Osteoblast (primary cell): ENCODE data around the gene TUB. TPM values are rescaled to one million over a fixed set of nuclear protein-coding genes. Genes with fewer than 3 reads are reported as not detected.

Source experiments
- DNase-seq: peaks from one replicate; pipeline ENCODE4 v3.0.0; 2011; ENCODE audit warnings: low spot score, mixed read lengths; ENCODE audit not compliant: insufficient read length; ENCODE audit errors: missing footprints
- H2AFZ ChIP-seq: 2 replicates; pipeline ENCODE4 v1.6.0; 2011; ENCODE audit warnings: mild to moderate bottlenecking, low read length
- H3K27ac ChIP-seq: 2 replicates; pipeline ENCODE4 v1.5.1; 2011; ENCODE audit warnings: mild to moderate bottlenecking, low read depth, low read length, moderate library complexity
- H3K27me3 ChIP-seq: 2 replicates; pipeline ENCODE4 v1.6.0; 2012; ENCODE audit warnings: mild to moderate bottlenecking, control low read depth, inconsistent platforms, low read length, moderate library complexity; ENCODE audit not compliant: insufficient read depth
- H3K36me3 ChIP-seq: 2 replicates; pipeline ENCODE4 v1.5.1; 2011; ENCODE audit warnings: mild to moderate bottlenecking, low read length, control low read depth, moderate library complexity; ENCODE audit not compliant: insufficient read depth
- H3K4me1 ChIP-seq: 2 replicates; pipeline ENCODE4 v1.5.1; 2011; ENCODE audit warnings: mild to moderate bottlenecking, low read length, control low read depth, moderate library complexity; ENCODE audit not compliant: insufficient read depth
- H3K4me2 ChIP-seq: 2 replicates; pipeline ENCODE4 v1.6.0; 2011; ENCODE audit warnings: mild to moderate bottlenecking, low read length; ENCODE audit not compliant: insufficient read depth
- H3K4me3 ChIP-seq: fragments of 200-600 bp; sonication (generic); 3 replicates; pipeline ENCODE4 v1.5.1; 2012; ENCODE audit warnings: mild to moderate bottlenecking, low read length, inconsistent platforms; ENCODE audit not compliant: insufficient read depth
- H3K79me2 ChIP-seq: 2 replicates; pipeline ENCODE4 v1.6.0; 2012; ENCODE audit warnings: mild to moderate bottlenecking, low read length, control low read depth, inconsistent platforms; ENCODE audit not compliant: insufficient read depth
- H3K9me3 ChIP-seq: 2 replicates; pipeline ENCODE4 v1.5.1; 2011; ENCODE audit warnings: low read depth, low read length, control low read depth
- H4K20me1 ChIP-seq: 2 replicates; pipeline ENCODE4 v1.6.0; 2012; ENCODE audit warnings: mild to moderate bottlenecking, low read length, control low read depth; ENCODE audit not compliant: insufficient read depth
- total RNA-seq: library from RNA; depleted of rRNA; stranded (reverse); fragments of >200 nt; gene quantifications from 2 replicates; pipeline ENCODE4 v1.2.3, GENCODE V29; 2012
- TF ChIP-seq, protein P1 (sequence below): IDR thresholded peaks from 2 replicates; pipeline ENCODE4 v1.5.1; 2011; ENCODE audit warnings: mild to moderate bottlenecking, low read depth, low read length, moderate library complexity; ENCODE audit errors: extremely low read depth

TUB gene
- total RNA-seq, 1 donor: 23.5 TPM

DNA sequence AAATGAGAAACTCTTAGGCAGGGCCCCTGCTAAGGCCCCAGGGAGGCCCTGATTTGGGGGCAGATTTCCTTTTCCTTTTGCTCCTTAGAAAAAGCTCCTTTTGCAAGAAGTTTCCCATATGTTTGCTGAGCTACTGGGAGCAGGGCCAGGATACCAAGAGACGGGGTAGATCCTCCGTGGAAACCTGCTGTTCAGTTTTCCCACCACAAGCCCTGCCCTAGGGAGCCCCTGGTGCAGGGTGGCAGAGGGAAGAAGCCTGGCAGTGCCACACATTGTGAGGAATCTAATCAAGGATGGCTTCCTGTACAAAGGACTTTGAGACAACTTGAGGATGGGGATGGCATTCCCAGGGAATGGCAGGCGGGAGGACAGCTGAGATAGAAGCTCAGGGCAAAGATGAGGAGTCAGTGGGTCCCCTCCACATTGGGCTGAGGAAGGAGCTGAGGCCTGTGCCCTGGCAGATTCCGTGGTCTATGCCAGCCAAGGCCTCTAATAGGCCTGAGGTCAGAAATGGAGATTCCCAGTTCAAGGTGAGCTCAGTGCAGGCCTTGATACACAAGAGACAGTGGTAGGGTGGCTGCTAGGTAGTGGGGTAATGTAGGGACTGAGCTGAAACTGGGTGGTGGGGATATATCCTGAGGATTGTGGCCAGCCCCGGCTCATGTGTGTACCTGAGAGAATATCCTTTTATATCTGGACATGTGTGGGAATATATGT, 15.0 kb downstream of the TUB start:
- H3K9me3 ChIP-seq: no peaks in the 10 kb centered on the region
- peaks cover 18% of the 10 kb centered on the region for H4K20me1 ChIP-seq
- no peaks in the 10 kb centered on the region for H3K27me3 ChIP-seq
- H3K36me3 ChIP-seq: peaks cover 25% of the 10 kb centered on the region
- H3K79me2 ChIP-seq: no peaks in the 10 kb centered on the region
- peaks cover 23% of the 10 kb centered on the region for H3K4me1 ChIP-seq
- DNase-seq: peak; percentile 45
- H3K27ac ChIP-seq: no peak overlapping the region
- no peak overlapping the region for H3K4me2 ChIP-seq
- H2AFZ ChIP-seq: no peak overlapping the region
- no peak overlapping the region for H3K4me3 ChIP-seq
- TF ChIP-seq, protein P1, sequence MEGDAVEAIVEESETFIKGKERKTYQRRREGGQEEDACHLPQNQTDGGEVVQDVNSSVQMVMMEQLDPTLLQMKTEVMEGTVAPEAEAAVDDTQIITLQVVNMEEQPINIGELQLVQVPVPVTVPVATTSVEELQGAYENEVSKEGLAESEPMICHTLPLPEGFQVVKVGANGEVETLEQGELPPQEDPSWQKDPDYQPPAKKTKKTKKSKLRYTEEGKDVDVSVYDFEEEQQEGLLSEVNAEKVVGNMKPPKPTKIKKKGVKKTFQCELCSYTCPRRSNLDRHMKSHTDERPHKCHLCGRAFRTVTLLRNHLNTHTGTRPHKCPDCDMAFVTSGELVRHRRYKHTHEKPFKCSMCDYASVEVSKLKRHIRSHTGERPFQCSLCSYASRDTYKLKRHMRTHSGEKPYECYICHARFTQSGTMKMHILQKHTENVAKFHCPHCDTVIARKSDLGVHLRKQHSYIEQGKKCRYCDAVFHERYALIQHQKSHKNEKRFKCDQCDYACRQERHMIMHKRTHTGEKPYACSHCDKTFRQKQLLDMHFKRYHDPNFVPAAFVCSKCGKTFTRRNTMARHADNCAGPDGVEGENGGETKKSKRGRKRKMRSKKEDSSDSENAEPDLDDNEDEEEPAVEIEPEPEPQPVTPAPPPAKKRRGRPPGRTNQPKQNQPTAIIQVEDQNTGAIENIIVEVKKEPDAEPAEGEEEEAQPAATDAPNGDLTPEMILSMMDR: no peak

DNA sequence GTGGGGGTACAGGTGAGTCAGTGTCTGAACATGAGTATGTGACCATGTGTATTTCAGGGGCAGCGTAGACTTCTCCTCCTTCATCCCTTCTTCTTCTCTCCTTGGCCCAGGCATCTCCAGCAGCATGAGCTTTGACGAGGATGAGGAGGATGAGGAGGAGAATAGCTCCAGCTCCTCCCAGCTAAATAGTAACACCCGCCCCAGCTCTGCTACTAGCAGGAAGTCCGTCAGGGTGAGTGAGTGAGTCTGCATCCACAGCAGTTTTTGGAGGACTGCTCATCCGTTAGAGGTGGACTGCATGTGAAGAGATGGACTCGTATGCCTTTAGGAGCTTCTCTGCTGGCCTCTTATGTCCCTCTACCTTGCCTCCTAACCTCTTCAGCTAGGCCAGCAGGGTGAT, 15.6 kb downstream of the TUB start:
- no peak overlapping the region for H3K4me2 ChIP-seq
- H3K4me1 ChIP-seq: peaks cover 23% of the 10 kb centered on the region
- TF ChIP-seq, protein P1: no peak
- H3K4me3 ChIP-seq: no peak overlapping the region
- H3K9me3 ChIP-seq: no peaks in the 10 kb centered on the region
- no peak overlapping the region for H2AFZ ChIP-seq
- H4K20me1 ChIP-seq: peaks cover 15% of the 10 kb centered on the region
- no peaks in the 10 kb centered on the region for H3K27me3 ChIP-seq
- DNase-seq: peak; percentile 66
- H3K27ac ChIP-seq: no peak overlapping the region
- H3K36me3 ChIP-seq: peaks cover 28% of the 10 kb centered on the region
- no peaks in the 10 kb centered on the region for H3K79me2 ChIP-seq

DNA sequence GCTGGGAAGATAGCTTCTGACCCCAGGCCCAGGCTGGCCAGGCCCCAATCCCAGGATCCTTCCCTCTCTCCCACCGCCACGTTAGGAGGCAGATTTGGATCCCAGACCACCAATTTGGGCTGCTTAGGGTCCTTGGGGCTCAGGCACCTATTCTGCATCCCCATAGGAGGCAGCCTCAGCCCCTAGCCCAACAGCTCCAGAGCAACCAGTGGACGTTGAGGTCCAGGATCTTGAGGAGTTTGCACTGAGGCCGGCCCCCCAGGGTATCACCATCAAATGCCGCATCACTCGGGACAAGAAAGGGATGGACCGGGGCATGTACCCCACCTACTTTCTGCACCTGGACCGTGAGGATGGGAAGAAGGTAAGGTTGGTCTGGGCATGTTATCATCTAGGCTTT, 16.1 kb downstream of the TUB start:
- Histone ChIP-seq H3K4me3 (no peak overlapping the region), H3K9me3 (no peaks in the 10 kb centered on the region), H3K36me3 (peaks cover 32% of the 10 kb centered on the region), H4K20me1 (peaks cover 15% of the 10 kb centered on the region), H3K27me3 (no peaks in the 10 kb centered on the region), H3K79me2 (no peaks in the 10 kb centered on the region), H2AFZ (no peak overlapping the region), H3K4me2 (no peak overlapping the region), H3K27ac (no peak overlapping the region), H3K4me1 (peaks cover 23% of the 10 kb centered on the region)
- TF ChIP-seq, protein P1: no peak
- DNase-seq: no peak

DNA sequence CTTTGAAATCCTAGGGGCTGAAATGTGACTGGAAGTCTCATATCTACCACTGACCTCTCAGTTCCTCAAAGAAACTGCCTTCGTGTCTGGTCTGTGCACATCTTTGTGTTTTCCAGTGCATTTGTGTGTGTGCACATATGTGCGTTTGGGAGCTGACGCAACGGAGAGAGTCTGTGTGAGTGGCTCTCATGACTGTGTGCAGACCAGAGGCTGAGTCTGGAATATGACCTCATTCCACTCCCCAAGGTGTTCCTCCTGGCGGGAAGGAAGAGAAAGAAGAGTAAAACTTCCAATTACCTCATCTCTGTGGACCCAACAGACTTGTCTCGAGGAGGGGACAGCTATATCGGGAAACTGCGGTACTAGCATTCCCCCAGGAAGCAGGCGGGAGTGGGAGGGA, 16.5 kb downstream of the TUB start:
- Histone ChIP-seq H4K20me1 (peaks cover 19% of the 10 kb centered on the region), H3K4me2 (no peak overlapping the region), H3K27me3 (no peaks in the 10 kb centered on the region), H2AFZ (no peak overlapping the region), H3K27ac (peak overlapping the region; percentile 60), H3K4me3 (no peak overlapping the region), H3K79me2 (no peaks in the 10 kb centered on the region), H3K36me3 (peaks cover 36% of the 10 kb centered on the region), H3K9me3 (no peaks in the 10 kb centered on the region), H3K4me1 (peaks cover 22% of the 10 kb centered on the region)
- TF ChIP-seq, protein P1: no peak
- DNase-seq: no peak
